K562 (cell line): ENCODE measurements around the gene KRTAP5-5.

ENCODE experiments used
- CHCHD3 ChIP-seq: fragments of 250-450 bp; sonication (Bioruptor Pico); IDR thresholded peaks from 2 replicates; pipeline ENCODE4 v2.1.2; 2022; ENCODE audit warnings: mild to moderate bottlenecking
- HDAC2 ChIP-seq: fragments of 450-650 bp; IDR thresholded peaks from 2 replicates; pipeline ENCODE4 v1.6.1; 2016; ENCODE audit warnings: mild to moderate bottlenecking
- KLF6 ChIP-seq: fragments of 250-450 bp; sonication (Bioruptor Pico); IDR thresholded peaks from 2 replicates; pipeline ENCODE4 v1.4.0; 2020; ENCODE audit warnings: mild to moderate bottlenecking, moderate library complexity, borderline replicate concordance
- SRF ChIP-seq, 2 experiments: fragments of 250-450, 450-650 bp in 1 of 2; sonication (Bioruptor Pico) in 1 of 2; sonication (generic) in 1 of 2; formaldehyde crosslinking; IDR thresholded peaks; 2 replicates each; pipeline versions ENCODE4 v1.5.0 to v1.5.1; 2020 to 2022; ENCODE audit warnings: mild to moderate bottlenecking in 1 of 2, missing genetic modification reagents in 1 of 2
- ZBTB7A ChIP-seq: IDR thresholded peaks from 2 replicates; pipeline ENCODE4 v1.6.1; 2011; ENCODE audit warnings: low read depth, mild to moderate bottlenecking, low read length, moderate library complexity, borderline replicate concordance; ENCODE audit not compliant: control insufficient read depth
- TF ChIP-seq, protein P1 (sequence below): sonication (generic); formaldehyde crosslinking; IDR thresholded peaks from 2 replicates; pipeline ENCODE4 v1.8.0; 2022; ENCODE audit warnings: mild to moderate bottlenecking, missing genetic modification reagents
- TF ChIP-seq, protein P2 (sequence below): sonication (generic); formaldehyde crosslinking; IDR thresholded peaks from 2 replicates; pipeline ENCODE4 v1.9.0; 2022; ENCODE audit warnings: mild to moderate bottlenecking, missing genetic modification reagents
- TF ChIP-seq, protein P3 (sequence below): sonication (generic); formaldehyde crosslinking; IDR thresholded peaks from 2 replicates; pipeline ENCODE4 v1.4.0; 2020; ENCODE audit warnings: mild to moderate bottlenecking, missing genetic modification reagents

DNA sequence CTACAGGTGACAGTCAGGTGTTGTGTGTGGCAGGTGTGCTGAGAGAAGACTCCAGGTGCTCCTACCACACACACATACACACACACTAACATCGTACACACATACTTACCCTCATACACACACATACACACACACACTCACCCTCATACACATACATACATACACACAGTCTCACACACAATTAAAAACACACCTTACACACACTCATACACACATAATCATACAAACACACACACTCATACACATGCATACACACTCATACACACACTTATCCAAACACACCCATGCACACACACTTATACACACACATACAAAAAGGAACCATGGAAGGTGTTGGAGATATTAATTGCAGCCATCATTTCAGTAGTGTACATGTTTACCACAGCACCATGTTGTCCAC is 25.9 kb upstream of the KRTAP5-5 start:
- TF ChIP-seq, protein P1, sequence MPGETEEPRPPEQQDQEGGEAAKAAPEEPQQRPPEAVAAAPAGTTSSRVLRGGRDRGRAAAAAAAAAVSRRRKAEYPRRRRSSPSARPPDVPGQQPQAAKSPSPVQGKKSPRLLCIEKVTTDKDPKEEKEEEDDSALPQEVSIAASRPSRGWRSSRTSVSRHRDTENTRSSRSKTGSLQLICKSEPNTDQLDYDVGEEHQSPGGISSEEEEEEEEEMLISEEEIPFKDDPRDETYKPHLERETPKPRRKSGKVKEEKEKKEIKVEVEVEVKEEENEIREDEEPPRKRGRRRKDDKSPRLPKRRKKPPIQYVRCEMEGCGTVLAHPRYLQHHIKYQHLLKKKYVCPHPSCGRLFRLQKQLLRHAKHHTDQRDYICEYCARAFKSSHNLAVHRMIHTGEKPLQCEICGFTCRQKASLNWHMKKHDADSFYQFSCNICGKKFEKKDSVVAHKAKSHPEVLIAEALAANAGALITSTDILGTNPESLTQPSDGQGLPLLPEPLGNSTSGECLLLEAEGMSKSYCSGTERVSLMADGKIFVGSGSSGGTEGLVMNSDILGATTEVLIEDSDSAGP (CRISPR knock-in tag): no peak
- no peak for TF ChIP-seq KLF6 (CRISPR knock-in tag)
- no peak for TF ChIP-seq SRF (CRISPR knock-in tag; IDR thresholded peaks at IDR 0.05)
- TF ChIP-seq, protein P2, sequence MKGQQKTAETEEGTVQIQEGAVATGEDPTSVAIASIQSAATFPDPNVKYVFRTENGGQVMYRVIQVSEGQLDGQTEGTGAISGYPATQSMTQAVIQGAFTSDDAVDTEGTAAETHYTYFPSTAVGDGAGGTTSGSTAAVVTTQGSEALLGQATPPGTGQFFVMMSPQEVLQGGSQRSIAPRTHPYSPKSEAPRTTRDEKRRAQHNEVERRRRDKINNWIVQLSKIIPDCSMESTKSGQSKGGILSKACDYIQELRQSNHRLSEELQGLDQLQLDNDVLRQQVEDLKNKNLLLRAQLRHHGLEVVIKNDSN (CRISPR knock-in tag): no peak
- TF ChIP-seq, protein P3, sequence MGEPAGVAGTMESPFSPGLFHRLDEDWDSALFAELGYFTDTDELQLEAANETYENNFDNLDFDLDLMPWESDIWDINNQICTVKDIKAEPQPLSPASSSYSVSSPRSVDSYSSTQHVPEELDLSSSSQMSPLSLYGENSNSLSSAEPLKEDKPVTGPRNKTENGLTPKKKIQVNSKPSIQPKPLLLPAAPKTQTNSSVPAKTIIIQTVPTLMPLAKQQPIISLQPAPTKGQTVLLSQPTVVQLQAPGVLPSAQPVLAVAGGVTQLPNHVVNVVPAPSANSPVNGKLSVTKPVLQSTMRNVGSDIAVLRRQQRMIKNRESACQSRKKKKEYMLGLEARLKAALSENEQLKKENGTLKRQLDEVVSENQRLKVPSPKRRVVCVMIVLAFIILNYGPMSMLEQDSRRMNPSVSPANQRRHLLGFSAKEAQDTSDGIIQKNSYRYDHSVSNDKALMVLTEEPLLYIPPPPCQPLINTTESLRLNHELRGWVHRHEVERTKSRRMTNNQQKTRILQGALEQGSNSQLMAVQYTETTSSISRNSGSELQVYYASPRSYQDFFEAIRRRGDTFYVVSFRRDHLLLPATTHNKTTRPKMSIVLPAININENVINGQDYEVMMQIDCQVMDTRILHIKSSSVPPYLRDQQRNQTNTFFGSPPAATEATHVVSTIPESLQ: no peak
- TF ChIP-seq HDAC2: no peak
- TF ChIP-seq CHCHD3 (CRISPR knock-in tag): no peak
- TF ChIP-seq ZBTB7A: no peak
